OCI-LY7 (cell line): ENCODE results near the gene DSG3. TPM values are rescaled to one million over a fixed set of nuclear protein-coding genes. Genes with fewer than 3 reads are reported as not detected.

ENCODE experiments used
- BruUV-seq: library from RNA; stranded (reverse); fragments of 400-500 nt; replicated peaks from 2 replicates; lab custom pipeline; 2021; lab: Mats Ljungman, UMichigan
- CTCF ChIA-PET: fragments of 300-600 bp; sonication (Branson Sonifier 250); formaldehyde crosslinking; loops from one replicate; lab custom pipeline; 2022; ENCODE audit warnings: antibody characterized with exemption; ENCODE audit not compliant: unreplicated experiment; lab: Charles Lee
- POLR2A ChIA-PET: fragments of 300-600 bp; sonication (Branson Sonifier 250); formaldehyde crosslinking; loops from one replicate; lab custom pipeline; 2022; ENCODE audit warnings: antibody characterized with exemption; lab: Charles Lee
- DNase-seq: peaks from one replicate; pipeline ENCODE4 v3.0.0-alpha.2; 2015; ENCODE audit warnings: low spot score
- H2AFZ ChIP-seq: fragments of 200-600 bp; sonication (generic), shearing (Covaris generic); 2 replicates; pipeline ENCODE4 v1.6.1; 2014; ENCODE audit warnings: mild to moderate bottlenecking, antibody characterized with exemption, low read length, moderate library complexity
- H3K27ac ChIP-seq: fragments of 200-600 bp; sonication (generic); 2 replicates; pipeline ENCODE4 v1.5.1; 2014; ENCODE audit warnings: mixed run types, low read depth, mild to moderate bottlenecking, moderate library complexity, low read length, inconsistent platforms; ENCODE audit not compliant: poor library complexity, severe bottlenecking
- H3K36me3 ChIP-seq: fragments of 200-600 bp; sonication (generic); 2 replicates; pipeline ENCODE4 v1.6.1; 2014; ENCODE audit warnings: mild to moderate bottlenecking, antibody characterized with exemption, low read length, moderate library complexity, mixed read lengths; ENCODE audit not compliant: insufficient read depth
- H3K4me1 ChIP-seq: fragments of 200-600 bp; sonication (generic); 2 replicates; pipeline ENCODE4 v1.5.1; 2014; ENCODE audit warnings: mild to moderate bottlenecking, low read length; ENCODE audit not compliant: insufficient read depth, poor library complexity, severe bottlenecking
- H3K4me2 ChIP-seq: fragments of 200-600 bp; sonication (generic); 2 replicates; pipeline ENCODE4 v1.6.1; 2014; ENCODE audit warnings: mild to moderate bottlenecking, low read length
- H3K4me3 ChIP-seq: fragments of 200-600 bp; sonication (generic); 2 replicates; pipeline ENCODE4 v1.5.1; 2014; ENCODE audit warnings: mild to moderate bottlenecking, low read depth, low read length; ENCODE audit not compliant: poor library complexity, severe bottlenecking
- H3K79me2 ChIP-seq: fragments of 200-600 bp; sonication (generic); 2 replicates; pipeline ENCODE4 v1.6.1; 2016; ENCODE audit warnings: low read depth, mild to moderate bottlenecking, low read length, moderate library complexity, mixed read lengths; ENCODE audit not compliant: insufficient read depth
- H3K9me2 ChIP-seq: fragments of 200-600 bp; sonication (generic); 2 replicates; pipeline ENCODE4 v1.6.1; 2016; ENCODE audit warnings: mild to moderate bottlenecking, low read length, mixed read lengths; ENCODE audit not compliant: insufficient read depth
- H3K9me3 ChIP-seq: fragments of 200-600 bp; sonication (generic); 2 replicates; pipeline ENCODE4 v1.6.1; 2014; ENCODE audit warnings: mild to moderate bottlenecking, mixed run types, low read length, mixed read lengths
- H4K20me1 ChIP-seq: fragments of 200-600 bp; sonication (generic); 2 replicates; pipeline ENCODE4 v1.6.1; 2014; ENCODE audit warnings: mild to moderate bottlenecking, antibody characterized with exemption, low read length, moderate library complexity, mixed read lengths; ENCODE audit not compliant: insufficient read depth
- EZH2phosphoT487 ChIP-seq: fragments of 200-600 bp; sonication (generic); IDR thresholded peaks from 2 replicates; pipeline ENCODE4 v1.6.1; 2018; ENCODE audit warnings: low read depth, borderline replicate concordance, mild to moderate bottlenecking, mixed run types, antibody characterized with exemption, low read length, moderate library complexity, mixed read lengths
- intact Hi-C: fragments of 100-400 bp; cut with micrococcal nuclease; formaldehyde crosslinking; loops from one replicate; pipeline ENCODE4 v1.10.0; 2022; ENCODE audit not compliant: unreplicated experiment
- total RNA-seq, 2 experiments: library from RNA; depleted of rRNA in 1 of 2; stranded (reverse); fragments of >200 nt in 1 of 2; shearing (Covaris generic) in 1 of 2; gene quantifications; 2 replicates each; pipeline ENCODE4 v1.2.3, GENCODE V29; 2014 to 2022
- TF ChIP-seq, protein P1 (sequence below): fragments of 200-600 bp; sonication (generic); conservative IDR thresholded peaks from 2 replicates; pipeline ENCODE4 v1.5.1; 2014; ENCODE audit warnings: mild to moderate bottlenecking, antibody characterized with exemption, low read length, moderate library complexity, mixed read lengths

Gene DSG3
- total RNA-seq, 2 experiments from 2014 or later: not detected

GRCh38 chr18:31490387-31490786 is 42.8 kb downstream of the DSG3 start:
- Histone ChIP-seq H3K36me3 (no peaks in the 10 kb centered on the region), H3K4me2 (no peak overlapping the region), H3K4me1 (no peaks in the 10 kb centered on the region), H2AFZ (no peak overlapping the region), H4K20me1 (no peaks in the 10 kb centered on the region), H3K9me2 (no peaks in the 10 kb centered on the region), H3K9me3 (no peaks in the 10 kb centered on the region), H3K4me3 (no peak overlapping the region), H3K79me2 (no peaks in the 10 kb centered on the region), H3K27ac (no peak overlapping the region)
- BruUV-seq: no TSS peak
- intact Hi-C loops: no loop called here
- DNase-seq: no peak
- POLR2A ChIA-PET: interaction anchor here (0.6 kb wide), 1 partner anchor 28 kb away, joined by 3 read pairs; no protein-coding TSS in a partner anchor
- TF ChIP-seq, protein P1, sequence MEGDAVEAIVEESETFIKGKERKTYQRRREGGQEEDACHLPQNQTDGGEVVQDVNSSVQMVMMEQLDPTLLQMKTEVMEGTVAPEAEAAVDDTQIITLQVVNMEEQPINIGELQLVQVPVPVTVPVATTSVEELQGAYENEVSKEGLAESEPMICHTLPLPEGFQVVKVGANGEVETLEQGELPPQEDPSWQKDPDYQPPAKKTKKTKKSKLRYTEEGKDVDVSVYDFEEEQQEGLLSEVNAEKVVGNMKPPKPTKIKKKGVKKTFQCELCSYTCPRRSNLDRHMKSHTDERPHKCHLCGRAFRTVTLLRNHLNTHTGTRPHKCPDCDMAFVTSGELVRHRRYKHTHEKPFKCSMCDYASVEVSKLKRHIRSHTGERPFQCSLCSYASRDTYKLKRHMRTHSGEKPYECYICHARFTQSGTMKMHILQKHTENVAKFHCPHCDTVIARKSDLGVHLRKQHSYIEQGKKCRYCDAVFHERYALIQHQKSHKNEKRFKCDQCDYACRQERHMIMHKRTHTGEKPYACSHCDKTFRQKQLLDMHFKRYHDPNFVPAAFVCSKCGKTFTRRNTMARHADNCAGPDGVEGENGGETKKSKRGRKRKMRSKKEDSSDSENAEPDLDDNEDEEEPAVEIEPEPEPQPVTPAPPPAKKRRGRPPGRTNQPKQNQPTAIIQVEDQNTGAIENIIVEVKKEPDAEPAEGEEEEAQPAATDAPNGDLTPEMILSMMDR: no peak
- CTCF ChIA-PET: no interaction called here

DNA sequence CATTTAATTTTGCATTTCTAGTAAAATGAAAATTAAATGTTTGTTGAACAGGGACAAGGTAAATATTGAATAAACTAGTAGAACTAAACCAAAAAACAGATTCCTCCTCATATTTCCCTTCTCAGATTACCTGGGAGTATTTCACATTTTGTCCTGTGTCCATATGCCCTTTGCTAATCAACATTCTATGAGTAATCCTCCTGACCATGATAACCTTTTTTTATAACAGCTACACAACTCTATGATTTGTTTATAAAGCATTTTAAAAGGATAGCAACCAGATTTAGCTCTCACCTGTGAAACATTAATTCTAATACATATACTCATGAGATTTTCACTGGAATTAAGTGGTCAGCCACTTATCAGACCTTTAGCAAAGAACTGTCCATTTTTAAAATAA is 43.3 kb downstream of the DSG3 start:
- no peak for DNase-seq
- Histone ChIP-seq H4K20me1 (no peaks in the 10 kb centered on the region), H3K9me3 (no peaks in the 10 kb centered on the region), H3K27ac (no peak overlapping the region), H3K9me2 (no peaks in the 10 kb centered on the region), H3K36me3 (no peaks in the 10 kb centered on the region), H3K4me2 (no peak overlapping the region), H2AFZ (no peak overlapping the region), H3K4me3 (no peak overlapping the region), H3K79me2 (no peaks in the 10 kb centered on the region), H3K4me1 (no peaks in the 10 kb centered on the region)
- CTCF ChIA-PET: no interaction called here
- intact Hi-C loops: no loop called here
- TF ChIP-seq, protein P1: no peak
- no peak for TF ChIP-seq EZH2phosphoT487
- no TSS peak for BruUV-seq
- POLR2A ChIA-PET: interaction anchor here (0.7 kb wide), 1 partner anchor 86 kb away, joined by 3 read pairs; no protein-coding TSS in a partner anchor

- Histone ChIP-seq H4K20me1 (no peaks in the 10 kb centered on the region), H3K4me3 (no peak overlapping the region), H3K9me3 (no peaks in the 10 kb centered on the region), H3K79me2 (no peaks in the 10 kb centered on the region), H3K4me2 (no peak overlapping the region), H3K36me3 (no peaks in the 10 kb centered on the region), H3K9me2 (no peaks in the 10 kb centered on the region), H3K27ac (no peak overlapping the region), H2AFZ (no peak overlapping the region), H3K4me1 (no peaks in the 10 kb centered on the region)
- intact Hi-C loops: no loop called here
- TF ChIP-seq EZH2phosphoT487: no peak
- TF ChIP-seq, protein P1: no peak
- no peak for DNase-seq
- ChIA-PET CTCF (no interaction called here), POLR2A (no interaction called here)
- no TSS peak for BruUV-seq
These were observed 44.0 kb downstream of the DSG3 start for GRCh38 chr18:31491586-31491985.
